HAP-1 (cell line): ENCODE data around the gene FBH1.

Experiments used
- DNase-seq, 2 experiments: peaks; one replicate each; pipeline ENCODE4 v3.0.0-alpha.2; 2016 to 2020; ENCODE audit warnings: low spot score in 2 of 2
- H3K27me3 ChIP-seq: fragments of 250-450 bp; sonication (Bioruptor Pico); 2 replicates; pipeline ENCODE4 v1.5.1; 2020; ENCODE audit warnings: low read depth, mild to moderate bottlenecking, moderate library complexity
- H3K36me3 ChIP-seq: fragments of 250-450 bp; sonication (Bioruptor Pico); replicated peaks from 2 replicates; pipeline ENCODE4 v1.5.1; 2020; ENCODE audit warnings: mild to moderate bottlenecking
- H3K4me1 ChIP-seq: fragments of 250-450 bp; sonication (Bioruptor Pico); 2 replicates; pipeline ENCODE4 v1.5.1; 2020; ENCODE audit warnings: mild to moderate bottlenecking
- H3K4me3 ChIP-seq: fragments of 250-450 bp; sonication (Bioruptor Pico); 2 replicates; pipeline ENCODE4 v1.5.1; 2020; ENCODE audit warnings: mild to moderate bottlenecking, moderate library complexity
- H3K9me3 ChIP-seq: fragments of 250-450 bp; sonication (Bioruptor Pico); 2 replicates; pipeline ENCODE4 v1.5.1; 2020; ENCODE audit warnings: mild to moderate bottlenecking, moderate library complexity
- in situ Hi-C: fragments of 300-500 bp; cut with MboI; formaldehyde crosslinking; loops from 3 replicates; pipeline ENCODE4 v1.14.3; 2020; ENCODE audit warnings: low sequenced_read_pairs, inconsistent platforms, mixed read lengths

FBH1 gene

DNA sequence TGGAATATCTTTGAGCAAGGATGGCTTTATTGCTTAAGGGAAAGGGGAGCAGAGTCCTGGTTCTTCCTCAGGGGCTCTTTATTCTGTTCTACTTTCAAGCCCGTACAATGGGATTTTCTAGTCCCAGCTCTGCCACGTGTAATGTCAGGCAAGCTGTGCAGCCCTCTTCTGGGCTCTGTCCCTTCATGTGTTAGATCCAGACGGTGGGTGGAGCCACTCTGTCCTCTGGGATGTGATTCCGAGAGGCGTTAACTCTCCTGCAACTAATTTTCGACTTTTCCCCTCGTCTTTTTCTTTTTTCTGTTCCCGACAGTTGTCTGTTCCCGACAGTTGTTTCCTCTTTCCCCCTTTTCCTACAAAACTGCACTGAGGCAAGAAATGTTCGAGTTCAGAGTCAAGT, 34.8 kb downstream of the FBH1 start:
- Histone ChIP-seq H3K36me3 (peaks cover 71% of the 10 kb centered on the region), H3K27me3 (no peaks in the 10 kb centered on the region)
- in situ Hi-C loops, result no loop called here

DNA sequence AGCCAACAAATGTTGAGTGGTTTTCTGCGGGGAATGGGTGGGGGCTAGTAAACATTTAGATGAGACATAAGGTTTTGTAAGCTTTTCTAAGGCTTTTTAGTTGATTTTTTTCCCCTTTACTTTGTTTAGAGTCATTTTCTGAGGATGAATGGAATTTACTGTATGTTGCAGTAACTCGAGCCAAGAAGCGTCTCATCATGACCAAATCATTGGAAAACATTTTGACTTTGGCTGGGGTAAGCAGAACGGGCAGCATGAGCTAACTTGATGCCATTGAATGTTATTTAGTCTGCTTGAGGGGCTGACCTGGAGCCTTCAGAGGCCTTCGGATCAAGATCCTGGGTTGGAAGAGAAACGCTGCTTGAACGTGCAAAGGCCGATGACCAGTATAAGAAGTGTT, 37.3 kb downstream of the FBH1 start:
- no peak for DNase-seq
- Histone ChIP-seq H3K4me3 (no peak overlapping the region), H3K27me3 (no peaks in the 10 kb centered on the region), H3K36me3 (peaks cover 71% of the 10 kb centered on the region), H3K9me3 (no peaks in the 10 kb centered on the region), H3K4me1 (no peaks in the 10 kb centered on the region)
- in situ Hi-C loops, result no loop called here

More for the DNA sequence above, 34.8 kb downstream of the FBH1 start:
- no peaks in the 10 kb centered on the region for H3K9me3 ChIP-seq
- no peaks in the 10 kb centered on the region for H3K4me1 ChIP-seq
- no peak overlapping the region for H3K4me3 ChIP-seq
- DNase-seq, result no peak

DNA sequence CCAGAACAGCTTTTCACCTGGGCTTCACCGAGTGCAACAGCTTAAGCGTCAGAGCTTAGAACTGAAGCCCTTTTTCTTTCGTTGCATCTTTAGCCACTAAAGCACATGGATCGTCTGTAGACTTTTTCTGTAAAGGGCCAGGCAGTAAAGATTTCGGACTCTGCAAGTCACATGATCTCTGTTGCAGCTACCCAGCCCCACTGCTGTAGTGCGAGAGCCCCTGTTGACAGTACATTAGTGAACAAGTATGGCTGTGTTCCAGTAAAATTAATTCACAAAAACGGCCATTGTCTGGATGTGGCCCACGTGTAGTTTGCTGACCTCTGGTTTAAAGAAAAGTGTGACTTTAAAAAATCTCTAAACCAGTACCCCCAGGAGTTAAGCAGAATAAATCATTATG, 39.4 kb downstream of the FBH1 start:
- in situ Hi-C loops, result no loop called here
- DNase-seq, result no peak
- peaks cover 63% of the 10 kb centered on the region for H3K36me3 ChIP-seq

DNA sequence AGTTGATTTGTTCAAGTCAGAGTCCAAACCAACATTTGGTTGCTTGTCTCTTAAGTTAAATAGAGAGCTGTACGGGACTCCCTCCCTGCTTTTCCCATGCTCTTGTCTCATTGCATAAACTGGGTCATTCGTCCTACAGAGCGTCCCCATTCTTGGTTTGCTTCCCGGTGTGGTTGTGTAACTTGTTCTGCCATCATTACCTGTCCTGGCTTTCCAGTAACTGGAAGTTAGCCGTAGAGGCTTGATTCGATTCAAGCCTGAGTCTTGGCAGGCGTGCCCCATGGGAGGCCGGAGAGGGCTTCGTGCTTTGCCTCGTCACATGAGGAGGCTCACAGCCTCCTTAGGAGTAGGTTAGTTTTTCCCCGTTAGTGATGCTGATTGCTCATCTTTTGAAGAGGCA, 40.2 kb downstream of the FBH1 start:
- DNase-seq, result no peak
- no peaks in the 10 kb centered on the region for H3K27me3 ChIP-seq
- no peaks in the 10 kb centered on the region for H3K4me1 ChIP-seq
- in situ Hi-C loops, result no loop called here
- H3K9me3 ChIP-seq, result no peaks in the 10 kb centered on the region
- H3K36me3 ChIP-seq, result peaks cover 61% of the 10 kb centered on the region
- no peak overlapping the region for H3K4me3 ChIP-seq

More for the DNA sequence above, 39.4 kb downstream of the FBH1 start:
- Histone ChIP-seq H3K9me3 (no peaks in the 10 kb centered on the region), H3K4me3 (no peak overlapping the region), H3K27me3 (no peaks in the 10 kb centered on the region), H3K4me1 (no peaks in the 10 kb centered on the region)

DNA sequence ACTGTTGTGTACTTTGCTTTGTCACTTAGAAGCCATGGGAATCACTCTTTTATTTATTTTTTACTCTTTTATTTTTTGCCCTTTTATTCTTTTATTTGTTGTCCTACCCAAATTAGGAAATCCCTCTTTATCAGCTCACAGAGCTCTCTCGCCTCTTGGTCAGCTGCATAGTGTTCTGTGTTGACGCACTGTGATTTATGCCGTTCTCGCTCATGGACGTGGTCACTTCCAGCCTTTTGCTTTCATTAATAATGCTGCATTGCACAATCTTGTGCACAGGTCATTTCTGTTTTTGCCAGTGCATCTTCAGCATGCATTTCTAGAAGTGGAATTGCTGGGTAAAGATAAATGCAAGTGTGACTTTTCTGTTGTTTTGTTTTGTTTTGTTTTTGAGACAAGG, 42.3 kb downstream of the FBH1 start:
- H3K4me1 ChIP-seq, result no peaks in the 10 kb centered on the region
- no peak overlapping the region for H3K4me3 ChIP-seq
- peaks cover 59% of the 10 kb centered on the region for H3K36me3 ChIP-seq
- in situ Hi-C loops, result no loop called here
- H3K9me3 ChIP-seq, result no peaks in the 10 kb centered on the region
- no peaks in the 10 kb centered on the region for H3K27me3 ChIP-seq
- DNase-seq, result no peak

DNA sequence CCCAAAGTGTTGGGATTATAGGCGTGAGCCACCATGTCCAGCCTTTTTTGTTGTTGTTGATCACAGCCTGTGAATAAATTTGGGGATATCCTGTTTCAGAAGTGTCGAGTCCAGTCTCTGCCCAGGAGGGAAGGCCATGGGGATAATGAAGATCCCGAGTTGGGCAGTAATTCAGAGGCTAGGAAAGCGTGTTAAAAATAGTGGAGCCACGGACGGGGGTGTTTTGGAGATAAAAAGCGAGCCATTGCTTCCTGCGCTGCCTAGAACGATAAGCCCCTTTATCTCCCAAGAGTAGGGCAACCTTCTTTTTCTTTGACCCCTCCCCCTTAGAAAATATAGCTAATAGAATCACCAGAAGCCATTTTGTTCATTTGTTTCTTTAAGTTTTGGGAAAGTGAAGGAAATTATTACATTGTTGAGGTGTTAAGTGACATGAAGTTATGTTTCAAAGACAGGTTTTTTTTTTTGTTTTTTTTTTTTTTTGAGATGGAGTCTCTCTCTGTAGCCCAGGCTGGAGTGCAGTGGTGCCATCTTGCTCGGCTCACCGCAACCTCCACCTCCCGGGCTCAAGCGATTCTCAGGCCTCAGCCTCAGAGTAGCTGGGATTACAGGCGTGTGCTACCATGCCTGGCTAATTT, 44.0 kb downstream of the FBH1 start:
- H3K27me3 ChIP-seq, result no peaks in the 10 kb centered on the region
- DNase-seq, result no peak
- H3K9me3 ChIP-seq, result no peaks in the 10 kb centered on the region
- H3K4me1 ChIP-seq, result no peaks in the 10 kb centered on the region
- in situ Hi-C loops, result no loop called here
- H3K4me3 ChIP-seq, result no peak overlapping the region
- H3K36me3 ChIP-seq, result peaks cover 53% of the 10 kb centered on the region

DNA sequence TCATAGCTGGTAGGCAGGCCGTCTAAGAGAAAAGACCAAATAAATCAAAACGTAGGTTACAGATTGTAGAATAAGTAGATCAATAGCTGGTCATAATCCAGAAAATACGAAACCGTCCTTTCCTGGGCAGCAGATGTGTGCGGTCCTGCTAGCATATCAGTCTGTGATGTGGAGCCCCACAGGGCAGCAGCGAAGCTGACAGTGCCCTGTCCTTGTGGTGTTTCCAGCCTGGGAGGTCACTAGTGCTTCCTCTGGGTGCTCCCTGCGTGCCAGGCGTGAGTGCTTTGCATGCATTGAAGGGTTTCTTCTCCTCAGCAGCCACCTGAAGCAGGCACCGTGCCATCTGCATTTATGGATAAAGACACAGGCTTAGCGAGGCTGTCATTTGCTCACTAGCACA, 45.6 kb downstream of the FBH1 start:
- Histone ChIP-seq H3K4me3 (no peak overlapping the region), H3K36me3 (peaks cover 42% of the 10 kb centered on the region), H3K4me1 (no peaks in the 10 kb centered on the region), H3K9me3 (no peaks in the 10 kb centered on the region), H3K27me3 (no peaks in the 10 kb centered on the region)
- in situ Hi-C loops, result no loop called here
- DNase-seq, result no peak

DNA sequence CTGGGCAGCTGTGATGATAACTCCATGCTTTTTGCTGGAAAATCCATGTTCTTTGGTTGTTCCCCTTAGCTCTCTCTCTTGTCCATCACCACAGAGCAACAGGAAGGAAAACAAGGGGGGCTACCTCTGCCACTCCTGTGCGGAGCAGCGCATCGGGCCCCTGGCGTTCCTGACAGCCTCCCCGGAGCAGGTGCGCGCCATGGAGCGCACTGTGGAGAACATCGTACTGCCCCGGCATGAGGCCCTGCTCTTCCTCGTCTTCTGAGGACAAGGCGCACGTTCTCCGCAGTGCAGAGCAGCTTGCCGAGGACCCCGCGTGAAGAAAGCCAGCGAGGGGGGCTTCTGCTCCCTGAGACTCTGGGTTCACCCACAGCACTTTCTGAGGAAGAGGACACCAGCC, 47.0 kb downstream of the FBH1 start:
- H3K27me3 ChIP-seq, result no peaks in the 10 kb centered on the region
- H3K4me1 ChIP-seq, result no peaks in the 10 kb centered on the region
- peaks cover 32% of the 10 kb centered on the region for H3K36me3 ChIP-seq
- in situ Hi-C loops, result no loop called here
- DNase-seq, result no peak
- no peaks in the 10 kb centered on the region for H3K9me3 ChIP-seq
- no peak overlapping the region for H3K4me3 ChIP-seq

DNA sequence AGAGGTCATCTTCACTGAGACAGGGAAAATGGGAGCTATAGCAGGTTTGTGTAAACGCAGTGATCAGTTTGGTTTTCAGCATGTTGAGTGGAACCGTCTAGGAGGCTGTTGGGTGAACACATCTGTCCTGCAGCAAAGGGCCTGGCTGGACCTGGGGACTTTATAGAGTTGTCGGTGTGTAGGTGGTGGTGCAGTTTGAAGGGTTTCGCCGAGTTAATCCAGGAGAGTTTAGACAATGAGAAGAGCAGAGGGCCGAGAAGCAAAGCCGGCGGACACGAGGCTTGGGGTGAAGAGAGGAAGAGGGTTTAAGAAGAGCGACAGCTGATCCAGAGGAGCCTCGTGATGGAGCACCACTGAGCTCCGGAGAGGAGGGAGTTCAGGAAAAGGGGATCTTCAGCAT, 48.2 kb downstream of the FBH1 start:
- DNase-seq, result no peak
- Histone ChIP-seq H3K36me3 (peaks cover 28% of the 10 kb centered on the region), H3K27me3 (no peaks in the 10 kb centered on the region), H3K4me1 (no peaks in the 10 kb centered on the region), H3K9me3 (no peaks in the 10 kb centered on the region), H3K4me3 (no peak overlapping the region)
- in situ Hi-C loops, result no loop called here

DNA sequence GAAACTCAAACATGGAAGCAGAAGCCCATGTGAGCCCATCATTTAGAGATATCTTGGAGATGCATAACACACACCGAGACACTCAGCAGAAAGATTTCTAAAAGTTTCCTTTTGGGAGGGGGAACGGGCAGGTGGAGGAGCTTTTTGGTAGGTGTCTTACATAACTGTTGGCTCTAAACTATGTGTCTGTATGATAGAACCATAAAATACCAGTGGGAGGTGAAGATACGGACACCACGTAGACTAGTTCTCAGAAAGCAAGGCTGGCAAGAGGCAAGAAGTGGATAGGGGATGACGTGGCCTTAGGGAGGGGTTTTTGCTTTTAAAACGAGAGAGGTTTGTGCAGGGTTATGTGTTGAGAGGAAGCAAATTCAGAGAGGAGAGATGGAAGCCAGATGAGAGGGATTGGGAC, 50.8 kb downstream of the FBH1 start:
- Histone ChIP-seq H3K9me3 (no peaks in the 10 kb centered on the region), H3K4me1 (no peaks in the 10 kb centered on the region), H3K36me3 (peaks cover 19% of the 10 kb centered on the region), H3K4me3 (no peak overlapping the region), H3K27me3 (no peaks in the 10 kb centered on the region)
- DNase-seq, result no peak
- in situ Hi-C loops, result no loop called here

DNA sequence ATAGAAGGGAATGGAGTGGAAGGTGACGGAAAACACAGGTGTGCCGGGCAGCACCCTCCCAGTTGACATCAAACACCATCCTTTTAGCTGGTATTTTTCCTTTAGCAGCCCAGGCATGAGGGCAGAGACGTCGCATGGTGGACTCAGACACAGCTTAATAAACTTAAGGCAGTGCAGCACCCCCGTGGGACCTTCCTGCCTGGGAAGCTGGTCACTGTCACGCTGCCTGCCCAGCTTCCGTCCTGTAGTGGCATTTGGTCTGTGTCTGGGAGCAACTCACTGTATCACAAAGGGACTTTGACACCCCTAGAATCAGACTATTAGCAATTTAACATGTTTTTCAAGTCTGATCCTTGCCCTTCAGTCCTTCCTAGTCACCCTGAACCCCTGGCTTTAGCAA, 51.5 kb downstream of the FBH1 start:
- in situ Hi-C loops, result no loop called here
- H3K9me3 ChIP-seq, result no peaks in the 10 kb centered on the region
- no peak overlapping the region for H3K4me3 ChIP-seq
- no peaks in the 10 kb centered on the region for H3K4me1 ChIP-seq
- no peaks in the 10 kb centered on the region for H3K27me3 ChIP-seq
- DNase-seq, result no peak
- H3K36me3 ChIP-seq, result peaks cover 14% of the 10 kb centered on the region

DNA sequence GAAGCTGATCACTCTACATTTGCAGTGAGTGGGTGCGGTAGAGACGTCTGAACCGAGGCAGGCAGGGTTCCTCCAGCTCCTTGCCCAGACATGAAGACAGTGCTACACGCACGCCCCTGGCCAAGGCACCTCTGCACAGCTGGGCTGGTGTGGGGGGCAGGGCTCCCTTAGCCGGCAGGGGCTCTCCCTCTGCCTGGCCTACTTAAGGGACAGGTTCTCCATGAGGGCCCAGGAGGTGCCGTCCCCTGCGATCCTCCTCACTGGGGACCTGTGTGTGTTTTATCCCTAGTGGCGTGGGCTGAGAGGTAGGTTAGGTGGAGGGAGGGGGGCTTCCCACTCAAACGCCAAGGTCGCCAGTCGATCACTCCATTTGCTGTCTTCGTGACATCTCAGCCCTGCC, 52.0 kb downstream of the FBH1 start:
- Histone ChIP-seq H3K4me1 (no peaks in the 10 kb centered on the region), H3K36me3 (peaks cover 10% of the 10 kb centered on the region), H3K27me3 (no peaks in the 10 kb centered on the region), H3K4me3 (no peak overlapping the region), H3K9me3 (no peaks in the 10 kb centered on the region)
- in situ Hi-C loops, result no loop called here
- no peak for DNase-seq

DNA sequence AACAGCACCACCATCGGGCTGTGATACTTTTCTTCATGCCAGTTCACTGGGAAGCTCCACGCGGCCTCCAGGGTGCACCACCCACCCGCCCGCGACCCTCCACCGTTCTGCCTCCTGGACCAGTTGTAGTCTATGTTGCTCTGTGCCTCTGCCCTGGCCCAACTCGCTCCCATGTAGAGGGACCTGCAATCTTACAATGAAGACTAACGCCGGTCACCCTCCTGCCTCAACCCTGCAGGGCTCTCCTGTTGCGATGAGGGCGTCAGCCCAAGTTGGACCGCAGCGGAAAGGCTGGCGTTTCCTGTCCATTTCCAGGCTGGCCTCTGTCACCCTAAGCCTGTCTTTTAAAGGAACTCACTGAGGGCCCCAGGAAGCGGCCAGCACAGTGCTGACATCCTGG, 52.4 kb downstream of the FBH1 start:
- Histone ChIP-seq H3K4me3 (no peak overlapping the region), H3K9me3 (no peaks in the 10 kb centered on the region), H3K4me1 (no peaks in the 10 kb centered on the region), H3K27me3 (no peaks in the 10 kb centered on the region), H3K36me3 (peaks cover 7% of the 10 kb centered on the region)
- no peak for DNase-seq
- in situ Hi-C loops, result no loop called here

DNA sequence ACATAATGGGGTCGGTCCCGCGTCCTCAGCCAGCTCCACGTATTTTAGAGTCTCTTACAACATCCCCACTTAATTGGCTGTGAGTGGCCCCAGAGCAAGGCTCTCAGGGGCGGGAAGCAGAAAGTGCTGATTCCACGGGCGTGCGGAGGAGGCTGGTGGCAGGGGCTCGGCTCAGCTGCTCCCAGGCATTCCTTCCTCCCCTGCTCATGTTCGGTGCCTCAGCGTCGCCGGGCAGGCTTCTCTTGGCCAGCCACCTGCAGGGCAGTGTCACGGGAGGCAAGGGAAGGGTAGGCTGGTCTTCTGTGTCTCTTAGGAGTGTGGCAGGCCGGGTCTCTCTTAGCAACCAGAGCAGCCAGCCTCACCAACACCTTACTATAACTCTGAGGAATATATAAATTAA, 53.5 kb downstream of the FBH1 start:
- H3K4me1 ChIP-seq, result no peaks in the 10 kb centered on the region
- no peaks in the 10 kb centered on the region; the same call in 1 of the 2 replicates for H3K36me3 ChIP-seq
- H3K4me3 ChIP-seq, result no peak overlapping the region
- DNase-seq, result no peak
- in situ Hi-C loops, result no loop called here
- H3K9me3 ChIP-seq, result no peaks in the 10 kb centered on the region
- H3K27me3 ChIP-seq, result no peaks in the 10 kb centered on the region
